Iris pigment epithelial cell (primary cell): ENCODE results near the gene TXLNA.
"Not testable (repeated sequence)": the region's sequence is repeated elsewhere in the genome, so short reads cannot be mapped to it uniquely, and the experiment has no call there.

Source experiments
- DNase-seq: peaks from one replicate; pipeline ENCODE4 v3.0.0-alpha.2; 2011; ENCODE audit warnings: low read depth

The TXLNA gene

DNA sequence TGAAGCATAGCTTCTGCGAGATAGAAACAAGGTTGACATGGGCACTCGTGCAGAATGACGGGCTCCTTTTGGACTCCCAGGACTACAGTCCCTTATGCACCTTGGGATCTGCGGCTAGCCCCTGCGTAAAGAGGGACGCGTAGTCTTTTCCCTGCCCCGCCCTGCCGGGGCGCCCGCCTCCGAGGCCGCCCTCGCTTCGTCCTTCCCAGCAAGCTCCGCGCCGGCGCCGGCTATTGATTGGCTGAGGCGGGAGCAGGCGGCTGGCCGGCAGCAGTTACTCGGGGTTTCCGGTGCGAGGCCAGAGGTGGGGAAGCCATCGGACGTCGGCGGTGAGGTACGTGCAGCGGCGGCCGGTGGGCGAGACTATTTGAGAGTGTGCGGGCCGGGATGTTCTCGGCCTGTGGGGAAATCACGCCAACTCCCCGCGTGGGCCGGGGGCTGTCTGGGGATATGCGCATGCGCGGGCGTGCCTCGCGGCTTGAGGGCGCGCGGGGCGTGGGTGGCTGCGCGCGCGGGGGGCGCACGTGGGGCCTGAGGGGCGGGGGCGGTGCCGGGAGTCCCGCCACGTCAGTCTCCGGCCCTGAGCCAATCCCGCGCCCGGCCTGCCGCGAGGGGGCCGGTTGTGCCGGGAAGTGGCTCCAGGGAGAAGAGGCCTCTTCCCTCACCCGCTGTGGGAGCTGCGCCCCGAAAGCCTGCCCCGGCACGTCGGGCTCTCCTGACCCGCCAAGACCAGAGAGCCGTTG, at the start of gene TXLNA:
Gene TXLNA, plus strand, starts transcription at position 233 of the 743 bp plus-strand sequence. CDS start 671 bp downstream, outside the sequence.
- peak; percentile 95 for DNase-seq

DNA sequence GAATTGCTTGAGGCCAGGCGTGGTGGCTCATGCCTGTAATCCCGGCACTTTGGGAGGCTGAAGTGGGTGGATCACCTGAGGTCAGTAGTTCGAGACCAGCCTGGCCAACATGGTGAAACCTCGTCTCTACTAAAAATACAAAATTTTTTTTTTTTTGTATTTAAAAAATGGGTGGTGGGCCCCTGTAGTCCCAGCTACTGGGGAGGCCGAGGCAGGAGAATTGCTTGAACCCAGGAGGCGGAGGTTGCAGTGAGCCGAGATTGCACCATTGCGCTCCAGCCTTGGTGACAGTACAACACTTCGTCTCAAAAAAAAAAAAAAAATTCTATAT, 45.6 kb upstream of the TXLNA start:
- not testable (repeated sequence) for DNase-seq

DNA sequence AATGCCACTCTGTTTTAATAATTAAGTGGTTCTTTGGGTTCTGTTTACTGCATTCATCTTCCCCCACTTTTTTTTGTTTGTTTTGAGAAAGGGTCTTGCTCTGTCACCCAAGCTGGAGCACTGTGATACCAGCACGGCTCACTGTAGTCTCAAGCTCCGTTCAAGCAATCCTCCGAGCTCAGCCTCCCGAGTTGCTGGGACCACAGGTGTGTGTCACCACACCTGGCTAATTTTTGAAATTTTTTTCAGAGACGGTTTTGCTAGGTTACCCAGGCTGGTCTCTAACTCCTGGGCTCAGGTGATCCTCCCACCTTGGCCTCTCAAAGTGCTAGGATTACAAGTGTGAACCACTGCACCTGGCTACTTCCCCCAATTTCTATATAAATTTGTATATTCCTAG, 42.4 kb upstream of the TXLNA start:
- DNase-seq: no peak

DNA sequence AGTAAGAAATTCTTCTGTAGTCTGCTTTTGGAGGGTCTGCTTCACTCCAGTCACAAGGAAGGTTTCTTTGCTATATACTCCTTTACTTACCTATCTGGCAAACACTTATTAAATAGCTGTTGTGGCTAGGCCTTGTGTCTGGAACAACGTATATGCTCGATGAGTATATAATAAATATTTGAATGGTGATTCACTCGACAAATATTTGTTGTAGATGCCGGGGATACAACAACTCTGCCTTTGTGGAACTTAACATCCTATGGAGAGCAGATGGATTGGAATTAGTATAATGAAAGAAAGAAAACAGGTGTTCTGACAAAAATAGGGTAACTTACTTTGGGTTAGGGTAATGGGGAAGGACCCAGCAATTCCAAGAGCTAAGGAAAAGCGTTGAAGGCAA, 40.5 kb upstream of the TXLNA start:
- peak; percentile 55 for DNase-seq

DNA sequence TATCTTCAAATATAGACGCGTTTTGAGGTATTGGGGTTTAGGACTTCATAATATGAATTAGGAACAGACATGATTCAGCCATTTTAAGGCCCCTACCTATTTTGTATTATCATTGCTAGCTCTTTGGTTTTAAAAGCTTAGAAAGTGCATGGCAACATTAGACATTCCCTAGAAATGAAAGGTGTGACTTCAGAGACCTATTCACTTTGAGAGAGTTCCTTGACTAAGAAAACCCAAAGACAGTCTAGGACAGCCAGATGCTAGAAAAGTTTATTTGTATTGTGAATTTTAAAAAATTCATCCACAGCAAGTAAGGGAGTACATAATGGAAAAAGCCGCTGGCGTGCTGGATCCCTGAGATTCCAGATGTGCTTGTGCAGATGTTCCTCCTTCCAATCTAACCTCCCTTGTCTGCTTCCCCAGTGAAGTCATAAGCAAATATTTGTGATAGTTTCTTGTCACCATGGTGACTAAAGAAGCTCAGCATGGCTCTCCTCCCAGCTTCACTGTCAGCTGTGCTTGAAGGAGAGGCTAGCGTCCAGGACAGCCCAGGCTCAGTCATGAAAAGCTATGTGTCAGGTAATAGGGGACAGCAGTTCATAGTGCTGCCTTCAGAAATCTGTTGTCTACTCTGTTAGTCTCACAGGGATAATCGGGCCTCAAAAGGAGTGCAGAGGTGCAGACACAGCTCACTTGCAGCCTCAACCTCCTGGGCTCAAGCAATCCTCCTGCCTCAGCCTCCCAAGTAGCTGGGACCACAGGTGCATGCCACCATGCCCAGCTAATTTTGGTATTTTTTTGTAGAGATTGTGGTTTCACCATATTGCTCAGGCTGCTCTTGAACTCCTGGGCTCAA, 36.8 kb upstream of the TXLNA start:
- DNase-seq: peak; percentile 65

DNA sequence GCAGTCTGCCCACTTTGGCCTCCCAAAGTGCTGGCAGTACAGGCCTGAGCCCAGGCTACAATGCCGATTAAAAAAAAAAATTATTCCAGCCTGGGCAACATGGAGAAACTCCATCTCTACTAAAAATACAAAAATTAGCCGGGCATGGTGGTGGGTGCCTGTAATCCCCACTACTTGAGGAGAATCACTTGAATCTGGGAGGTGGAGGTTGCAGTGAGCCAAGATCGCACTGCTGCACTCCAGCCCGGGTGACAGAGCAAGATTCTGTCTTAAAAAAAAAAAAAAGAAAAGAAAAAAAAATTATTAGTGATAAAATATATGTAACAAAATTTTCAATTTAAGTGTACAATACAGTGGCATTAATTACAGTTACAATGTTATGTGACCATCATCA, 36.2 kb upstream of the TXLNA start:
- DNase-seq: not testable (repeated sequence)

DNA sequence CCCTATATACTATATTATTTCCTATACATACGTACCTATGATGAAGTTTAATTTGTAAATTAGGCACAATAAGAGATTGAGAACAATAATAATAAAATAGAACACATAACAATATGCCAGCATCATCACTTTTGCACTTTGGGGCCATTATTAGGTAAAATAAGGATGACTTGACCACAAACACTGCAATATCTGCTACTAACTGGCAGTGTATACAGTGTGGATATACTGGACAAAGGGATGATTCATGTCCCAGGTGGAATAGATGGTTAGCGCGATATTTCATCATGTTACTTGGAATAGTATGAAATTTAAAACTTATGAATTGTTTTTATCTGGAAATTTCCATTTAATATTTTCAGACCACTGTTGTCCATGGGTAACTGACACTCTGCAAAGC, 35.4 kb upstream of the TXLNA start:
- no peak for DNase-seq

DNA sequence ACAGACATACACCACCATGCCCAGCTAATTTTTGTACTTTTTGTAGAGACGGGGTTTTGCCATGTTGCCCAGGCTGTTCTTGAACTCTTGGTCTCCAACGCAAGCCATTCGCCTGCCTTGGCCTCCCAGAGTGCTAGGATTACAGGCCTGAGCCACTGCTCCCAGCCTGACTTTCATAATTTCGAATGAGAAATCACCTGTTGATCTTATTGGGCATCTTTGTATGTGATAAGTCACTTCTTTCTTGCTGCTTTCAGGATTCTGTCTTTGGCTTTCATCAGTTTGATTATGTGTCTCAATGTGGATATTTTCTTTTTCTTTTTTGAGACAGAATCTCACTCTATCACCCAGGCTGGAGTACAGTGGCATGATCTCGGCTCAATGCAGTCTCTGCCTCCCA, 31.7 kb upstream of the TXLNA start:
- not testable (repeated sequence) for DNase-seq

DNA sequence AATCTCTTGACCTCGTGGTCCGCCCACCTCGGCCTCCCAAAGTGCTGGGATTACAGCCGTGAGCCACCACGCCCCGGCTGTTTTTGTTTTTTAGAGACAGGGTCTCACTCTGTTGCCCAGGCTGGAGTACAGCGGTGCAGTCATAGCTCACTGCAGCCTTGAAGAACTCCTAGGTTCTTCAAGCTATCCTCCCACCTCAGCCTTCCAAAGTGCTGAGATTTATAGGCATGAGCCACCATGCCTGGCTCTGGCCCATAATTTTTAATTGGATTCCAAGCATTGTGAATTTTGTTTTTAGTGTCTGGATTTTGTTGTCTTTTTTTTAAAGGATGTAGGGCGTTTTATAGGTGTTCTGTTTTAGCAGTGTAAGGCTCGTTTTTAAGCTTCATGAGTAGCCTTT, 28.6 kb upstream of the TXLNA start:
- no peak for DNase-seq

DNA sequence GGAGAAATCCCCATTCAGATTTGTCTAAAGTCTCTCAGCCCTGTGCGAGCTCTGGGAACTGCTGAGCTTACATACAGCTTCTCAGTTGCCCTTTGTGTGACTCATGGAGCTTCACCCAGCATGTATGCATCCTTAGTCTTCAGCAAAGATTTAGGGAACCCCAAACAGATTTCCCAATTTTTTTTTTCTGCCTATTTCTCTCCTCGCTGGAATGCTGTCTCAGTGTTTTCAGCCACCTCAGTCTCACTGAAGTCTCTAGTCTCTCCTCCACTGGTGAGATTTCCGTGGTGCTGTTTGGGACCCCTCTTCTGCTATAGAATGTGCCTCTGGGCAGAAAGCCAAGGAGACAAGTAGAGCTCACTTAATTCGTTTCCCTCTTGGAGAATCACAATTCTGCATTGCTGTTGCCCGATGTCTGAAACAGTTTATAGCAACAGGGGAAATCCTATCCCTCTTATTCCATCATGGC, 28.1 kb upstream of the TXLNA start:
- peak; percentile 85 for DNase-seq

DNA sequence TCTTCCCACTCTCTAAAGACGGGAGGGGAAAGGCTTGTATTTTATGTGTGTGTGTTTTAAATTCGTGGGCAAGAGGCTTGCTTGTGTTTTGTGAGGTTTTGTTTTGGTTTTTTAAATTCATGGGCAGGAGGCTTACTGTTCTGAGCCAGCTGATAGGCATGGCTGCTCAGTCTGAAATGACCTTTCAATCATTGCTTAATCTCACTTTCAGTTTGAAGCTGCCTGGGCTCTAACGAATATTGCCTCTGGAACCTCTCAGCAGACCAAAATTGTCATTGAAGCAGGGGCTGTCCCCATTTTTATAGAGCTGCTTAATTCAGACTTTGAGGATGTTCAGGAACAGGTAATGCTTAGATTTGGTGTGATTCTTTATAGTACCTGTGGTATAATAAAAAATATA, 20.3 kb upstream of the TXLNA start:
- no peak for DNase-seq

DNA sequence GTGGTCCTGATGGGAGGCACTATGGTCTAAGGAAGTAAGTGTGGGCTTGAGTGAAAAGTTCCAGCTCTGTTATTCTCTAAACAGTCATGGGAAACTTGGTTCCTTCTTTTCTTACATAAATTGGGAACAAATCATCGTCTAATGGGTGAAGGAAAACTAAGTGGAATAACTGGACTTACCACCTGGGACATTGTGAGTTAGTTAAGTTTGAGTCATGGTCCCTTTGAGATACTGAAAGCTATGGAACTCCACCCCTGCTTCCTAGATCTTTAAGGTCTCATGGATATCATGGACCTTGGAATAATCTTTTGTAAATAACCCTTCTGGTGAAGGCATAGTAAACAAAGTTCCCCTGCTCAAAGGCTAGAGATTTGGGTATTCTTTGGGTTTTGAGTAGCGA, 16.1 kb upstream of the TXLNA start:
- DNase-seq: no peak

DNA sequence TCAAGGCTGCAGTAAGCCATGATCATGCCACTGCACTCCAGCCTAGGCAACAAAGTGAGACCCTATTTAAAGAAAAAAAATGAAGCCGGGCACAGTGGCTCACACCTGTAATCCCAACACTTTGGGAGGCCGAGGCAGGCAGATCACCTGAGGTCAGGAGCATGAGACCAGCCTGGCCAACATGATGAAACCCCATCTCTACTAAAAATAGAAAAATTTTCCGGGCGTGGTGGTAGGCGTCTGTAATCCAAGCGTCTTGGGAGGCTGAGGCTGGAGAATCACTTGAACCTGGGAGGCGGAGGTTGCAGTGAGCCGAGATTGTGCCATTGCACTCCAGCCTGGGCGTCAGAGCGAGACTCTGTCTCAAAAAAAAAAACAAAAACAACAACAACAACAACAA, 13.8 kb upstream of the TXLNA start:
- not testable (repeated sequence) for DNase-seq

DNA sequence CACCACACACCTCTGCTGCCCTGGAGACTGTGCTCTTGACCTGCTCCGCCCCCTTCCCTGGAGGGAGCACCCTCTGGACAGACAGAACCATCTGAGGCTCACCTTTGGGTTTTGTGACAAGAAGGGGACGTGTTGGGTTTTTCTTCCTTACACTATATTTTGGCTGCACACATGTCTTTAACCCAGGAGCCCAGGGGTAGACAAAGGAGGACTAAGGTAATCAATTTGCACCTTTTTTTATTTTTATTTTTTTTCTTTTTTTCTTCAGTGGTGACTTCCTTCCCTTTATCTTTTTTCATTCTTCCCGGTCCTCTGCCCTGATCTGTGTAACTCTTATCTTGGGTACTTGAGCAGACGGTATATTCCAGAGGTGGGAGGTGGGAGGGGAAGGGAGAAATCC, 8.5 kb upstream of the TXLNA start:
- no peak for DNase-seq

DNA sequence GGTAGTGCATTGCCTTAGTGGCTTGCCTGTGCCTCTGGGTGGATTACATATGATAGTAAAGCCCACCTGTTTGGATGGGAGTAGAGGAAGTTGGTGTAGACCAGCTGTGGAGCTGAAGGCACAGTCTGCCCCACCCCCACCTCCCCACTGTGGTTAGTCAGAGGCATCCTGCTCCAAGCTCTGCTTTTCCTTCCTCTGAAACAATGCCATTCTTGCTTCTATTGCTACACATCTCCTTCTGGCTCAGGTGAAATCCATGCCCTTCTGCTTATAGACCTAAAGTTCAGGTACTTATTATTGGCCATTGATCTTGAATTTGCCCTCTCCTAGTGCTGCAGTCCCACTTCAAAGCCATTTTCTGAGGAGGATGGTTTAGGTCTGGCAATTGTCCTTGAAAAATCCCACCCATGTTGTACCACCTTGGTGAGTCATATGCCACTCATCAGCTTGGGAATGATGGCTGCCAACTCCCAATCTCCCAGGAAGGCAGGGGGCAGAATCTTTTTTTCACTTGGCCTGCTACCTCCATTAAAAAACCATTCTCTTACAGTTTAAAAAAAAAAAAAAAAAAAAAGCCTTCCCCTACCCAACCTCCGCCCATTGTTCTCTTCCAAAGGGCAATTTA, 6.7 kb upstream of the TXLNA start:
- peak; percentile 45 for DNase-seq

DNA sequence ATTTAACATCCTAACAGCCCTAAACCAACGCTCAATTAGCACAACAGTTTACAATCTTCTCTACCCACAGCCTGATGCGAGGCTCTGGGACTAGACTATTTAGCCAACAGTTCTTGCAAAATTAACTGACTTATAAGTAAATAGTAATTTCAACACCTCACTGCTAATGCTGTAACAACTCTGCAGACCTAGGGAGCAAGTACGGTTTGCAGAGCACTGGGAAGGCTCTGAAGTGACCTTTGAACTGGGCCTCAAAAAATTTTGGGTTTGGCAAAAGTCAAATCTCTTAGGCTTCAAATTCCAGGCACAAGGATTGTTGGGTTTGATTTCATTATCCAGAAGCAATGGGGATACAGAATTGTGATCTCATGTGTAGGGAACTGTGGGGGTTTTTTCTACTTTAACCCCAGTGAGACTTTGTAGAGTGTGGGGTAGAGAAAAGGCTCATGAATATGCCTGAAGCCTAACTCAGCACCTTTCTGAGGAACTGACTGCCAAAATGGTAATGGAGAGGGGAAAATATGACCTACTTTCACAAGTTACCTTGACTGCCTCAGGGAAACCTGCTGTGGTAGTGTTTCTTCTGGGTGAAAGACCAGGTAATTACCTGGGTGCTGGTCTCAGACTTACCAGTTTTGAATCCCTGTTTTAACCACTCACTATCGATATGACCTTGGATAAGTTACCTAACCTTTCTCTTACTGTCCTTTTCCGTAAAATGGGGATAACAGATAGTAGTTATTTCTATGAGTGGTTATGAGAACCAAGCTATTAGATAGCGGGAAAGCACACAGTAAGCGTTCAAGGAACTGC, 889 bp upstream of the TXLNA start:
- no peak for DNase-seq

DNA sequence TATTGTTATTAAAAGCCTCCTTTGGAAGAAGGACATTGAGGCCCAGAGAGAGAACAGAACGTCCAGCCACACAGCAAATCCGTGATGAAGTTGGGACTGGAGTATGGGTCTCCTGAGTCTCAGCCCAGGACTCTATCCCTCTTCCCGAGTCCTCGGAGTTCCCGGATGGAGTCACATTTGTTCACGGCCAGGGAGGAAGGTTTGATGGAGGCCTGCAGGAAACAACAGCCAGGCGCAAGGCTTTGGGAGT, 357 bp upstream of the TXLNA start:
- DNase-seq: no peak

DNA sequence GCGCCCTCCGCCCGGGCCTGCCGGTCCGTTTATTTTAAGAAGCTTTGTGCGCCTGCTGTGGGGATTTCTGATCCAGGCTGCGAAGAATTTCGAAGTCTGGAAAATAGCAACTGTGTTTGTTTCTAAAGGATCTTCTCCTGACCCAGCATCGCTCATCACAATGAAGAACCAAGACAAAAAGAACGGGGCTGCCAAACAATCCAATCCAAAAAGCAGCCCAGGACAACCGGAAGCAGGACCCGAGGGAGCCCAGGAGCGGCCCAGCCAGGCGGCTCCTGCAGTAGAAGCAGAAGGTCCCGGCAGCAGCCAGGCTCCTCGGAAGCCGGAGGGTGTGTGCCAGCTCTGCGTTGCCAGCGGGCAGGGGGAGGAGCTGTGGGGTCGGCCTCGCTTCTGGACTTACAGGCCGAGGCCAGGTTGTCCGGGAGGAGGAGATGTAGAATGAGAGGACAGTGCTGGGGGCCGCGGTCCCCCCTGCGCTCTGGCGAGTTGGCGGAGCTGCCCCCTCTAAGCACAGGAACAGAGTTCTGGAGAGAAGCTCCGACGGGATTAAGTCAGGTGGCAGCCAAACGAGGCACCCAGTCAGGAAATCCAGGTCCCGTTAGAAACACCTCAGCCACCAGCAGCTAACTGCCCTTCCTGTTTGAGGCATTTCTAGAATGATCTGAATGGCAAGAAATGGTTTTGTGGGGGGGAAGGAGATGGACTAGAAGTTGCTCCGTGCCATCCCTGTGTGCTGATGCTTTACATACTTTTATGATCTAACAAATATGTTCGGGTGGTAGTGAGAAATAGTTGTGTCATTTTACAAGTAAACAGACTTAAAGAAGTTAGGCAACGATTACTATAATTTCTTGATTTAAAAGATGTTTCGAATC, 948 bp downstream of the TXLNA start:
- DNase-seq: peak; percentile 77

DNA sequence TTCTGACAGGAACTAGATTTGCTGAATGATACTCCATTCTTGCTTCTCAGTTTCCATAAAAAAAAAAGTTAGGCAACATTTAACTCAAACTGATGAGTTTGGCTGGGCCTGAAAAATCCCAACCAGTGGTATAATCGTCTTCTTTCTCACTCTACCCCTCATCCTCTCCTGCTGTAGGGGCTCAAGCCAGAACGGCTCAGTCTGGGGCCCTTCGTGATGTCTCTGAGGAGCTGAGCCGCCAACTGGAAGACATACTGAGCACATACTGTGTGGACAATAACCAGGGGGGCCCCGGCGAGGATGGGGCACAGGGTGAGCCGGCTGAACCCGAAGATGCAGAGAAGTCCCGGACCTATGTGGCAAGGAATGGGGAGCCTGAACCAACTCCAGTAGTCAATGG, 1.6 kb downstream of the TXLNA start:
- no peak for DNase-seq

DNA sequence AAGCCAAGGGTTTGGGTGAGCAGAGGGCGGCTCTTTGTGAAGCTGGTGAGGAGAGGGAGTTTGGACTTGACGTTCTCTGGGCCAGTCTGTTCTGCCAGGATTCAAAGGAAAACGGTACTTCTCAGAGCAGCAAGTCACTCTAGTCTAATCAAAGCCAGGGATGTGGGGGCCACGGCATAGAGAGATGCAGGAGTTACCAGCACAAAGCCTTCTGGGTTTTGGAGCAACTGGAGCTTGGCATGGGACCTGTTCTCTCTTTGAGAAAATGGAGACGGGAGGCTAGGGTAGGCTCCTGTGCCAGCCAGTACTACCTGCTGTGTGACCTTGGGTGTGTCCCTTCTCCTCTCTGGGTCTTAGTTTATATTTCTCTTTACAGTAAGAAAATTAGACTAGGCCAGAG, 2.1 kb downstream of the TXLNA start:
- DNase-seq: no peak

DNA sequence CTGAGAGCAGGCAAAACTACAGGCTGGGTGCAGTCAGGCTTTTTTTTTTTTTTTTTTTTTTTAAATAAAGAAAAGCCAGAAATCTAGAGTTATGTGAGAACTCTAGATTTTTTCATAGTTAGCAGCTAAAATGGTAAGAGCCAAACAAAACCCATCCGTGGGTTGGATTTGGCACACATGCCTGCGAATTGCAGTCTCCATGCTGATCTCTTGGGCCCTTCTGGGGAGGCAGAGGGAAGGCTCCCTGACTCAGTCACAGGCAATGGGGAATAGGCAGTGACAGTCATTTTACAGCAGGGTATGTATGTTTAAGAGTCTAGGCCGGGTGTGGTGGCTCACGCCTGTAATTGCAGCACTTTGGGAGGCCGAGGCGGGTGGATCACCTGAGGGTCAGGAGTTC, 2.6 kb downstream of the TXLNA start:
- no peak for DNase-seq
